GM23338 (cell line): ENCODE measurements around the gene ANKS1B. TPM values are rescaled to one million over a fixed set of nuclear protein-coding genes. Genes with fewer than 3 reads are reported as not detected.

Experiments
- ATAC-seq: fragments of 200-7000 bp; cut with Tn5 transposase; 3 replicates; pipeline ENCODE4 v1.9.1; 2020
- DNase-seq: peaks from one replicate; pipeline ENCODE4 v3.0.0-alpha.2; 2015; ENCODE audit warnings: low spot score
- H2AFZ ChIP-seq: fragments of 200-600 bp; sonication (generic); 2 replicates; pipeline ENCODE4 v1.8.0; 2016; ENCODE audit warnings: antibody characterized with exemption, mild to moderate bottlenecking, moderate library complexity
- H3F3A ChIP-seq: fragments of 200-600 bp; sonication (generic); replicated peaks from 2 replicates; pipeline ENCODE4 v1.8.0; 2017; ENCODE audit warnings: antibody characterized with exemption, mixed run types, low read depth
- H3K27ac ChIP-seq: fragments of 200-600 bp; sonication (generic); 2 replicates; pipeline ENCODE4 v1.6.1; 2016; ENCODE audit warnings: low read depth
- H3K27me3 ChIP-seq: fragments of 200-600 bp; sonication (generic); 2 replicates; pipeline ENCODE4 v1.8.0; 2016; ENCODE audit warnings: mild to moderate bottlenecking, mixed run types, moderate library complexity; ENCODE audit not compliant: insufficient read depth
- H3K36me3 ChIP-seq: fragments of 200-600 bp; sonication (generic); 2 replicates; pipeline ENCODE4 v1.8.0; 2016; ENCODE audit warnings: mild to moderate bottlenecking; ENCODE audit not compliant: insufficient read depth
- H3K4me1 ChIP-seq: fragments of 200-600 bp; sonication (generic); 2 replicates; pipeline ENCODE4 v1.8.0; 2016; ENCODE audit warnings: mild to moderate bottlenecking, moderate library complexity; ENCODE audit not compliant: insufficient read depth
- H3K4me2 ChIP-seq: fragments of 200-600 bp; sonication (generic); 2 replicates; pipeline ENCODE4 v1.7.1; 2017; ENCODE audit warnings: mixed run types
- H3K4me3 ChIP-seq: fragments of 200-600 bp; sonication (generic); 2 replicates; pipeline ENCODE4 v1.6.1; 2016; ENCODE audit warnings: mixed run types
- H3K79me2 ChIP-seq: fragments of 200-600 bp; sonication (generic); replicated peaks from 2 replicates; pipeline ENCODE4 v1.8.0; 2017; ENCODE audit warnings: mild to moderate bottlenecking; ENCODE audit not compliant: insufficient read depth
- H3K9me2 ChIP-seq: fragments of 200-600 bp; sonication (generic); 2 replicates; pipeline ENCODE4 v1.8.0; 2017; ENCODE audit not compliant: insufficient read depth
- H4K20me1 ChIP-seq: fragments of 200-600 bp; sonication (generic); replicated peaks from 2 replicates; pipeline ENCODE4 v1.8.0; 2017; ENCODE audit warnings: mild to moderate bottlenecking; ENCODE audit not compliant: insufficient read depth
- H3K27ac Mint-ChIP-seq: 2 replicates; pipeline ENCODE4 v1.8.0; 2020; ENCODE audit warnings: inconsistent platforms, mild to moderate bottlenecking, moderate library complexity, mixed read lengths
- H3K27me3 Mint-ChIP-seq: 3 replicates; pipeline ENCODE4 v1.8.0; 2022; ENCODE audit warnings: low read depth, mild to moderate bottlenecking, moderate library complexity, mixed read lengths, inconsistent platforms; ENCODE audit not compliant: insufficient read depth, poor library complexity
- H3K36me3 Mint-ChIP-seq: 3 replicates; pipeline ENCODE4 v1.8.0; 2021; ENCODE audit warnings: low read depth, mild to moderate bottlenecking, inconsistent platforms, moderate library complexity, mixed read lengths
- H3K4me1 Mint-ChIP-seq: 3 replicates; pipeline ENCODE4 v1.8.0; 2020; ENCODE audit warnings: mild to moderate bottlenecking, inconsistent platforms, mixed read lengths
- H3K4me3 Mint-ChIP-seq: 3 replicates; pipeline ENCODE4 v1.8.0; 2021; ENCODE audit warnings: moderate library complexity, mild to moderate bottlenecking, inconsistent platforms, mixed read lengths
- H3K9me3 Mint-ChIP-seq: 3 replicates; pipeline ENCODE4 v1.8.0; 2020; ENCODE audit warnings: moderate library complexity, mild to moderate bottlenecking, inconsistent platforms, mixed read lengths
- CREB1 ChIP-seq: fragments of 250-450 bp; sonication (Bioruptor Pico); IDR thresholded peaks from 2 replicates; pipeline ENCODE4 v1.5.0; 2020; ENCODE audit warnings: low read depth, mild to moderate bottlenecking, moderate library complexity
- ETS1 ChIP-seq: IDR thresholded peaks from 2 replicates; pipeline ENCODE4 v1.6.1; 2016; ENCODE audit warnings: antibody characterized with exemption
- EZH2 ChIP-seq: fragments of 200-600 bp; sonication (generic); IDR thresholded peaks from one replicate; pipeline ENCODE4 v1.8.0; 2017; ENCODE audit warnings: antibody characterized with exemption, mild to moderate bottlenecking, low read depth; ENCODE audit not compliant: unreplicated experiment
- EZH2phosphoT487 ChIP-seq: fragments of 200-600 bp; sonication (generic); IDR thresholded peaks from one replicate; pipeline ENCODE4 v1.8.1; 2018; ENCODE audit warnings: antibody characterized with exemption; ENCODE audit not compliant: unreplicated experiment
- JUNB ChIP-seq: IDR thresholded peaks from one replicate; pipeline ENCODE4 v1.6.1; 2016; ENCODE audit warnings: antibody characterized with exemption; ENCODE audit not compliant: unreplicated experiment
- NANOG ChIP-seq: IDR thresholded peaks from 2 replicates; pipeline ENCODE4 v1.6.1; 2016; ENCODE audit warnings: antibody characterized with exemption, borderline replicate concordance
- POLR2AphosphoS5 ChIP-seq: IDR thresholded peaks from 2 replicates; pipeline ENCODE4 v1.6.1; 2016; ENCODE audit warnings: antibody characterized with exemption, low read depth
- REST ChIP-seq: IDR thresholded peaks from one replicate; pipeline ENCODE4 v1.6.1; 2018; ENCODE audit warnings: antibody characterized with exemption; ENCODE audit not compliant: unreplicated experiment
- STAT1 ChIP-seq: IDR thresholded peaks from one replicate; pipeline ENCODE4 v1.6.1; 2016; ENCODE audit warnings: antibody characterized with exemption; ENCODE audit not compliant: unreplicated experiment
- ZNF114 ChIP-seq: fragments of 250-450 bp; sonication (Bioruptor Pico); IDR thresholded peaks from 2 replicates; pipeline ENCODE4 v1.5.0; 2020; ENCODE audit warnings: mild to moderate bottlenecking, moderate library complexity
- ZNF331 ChIP-seq: fragments of 250-450 bp; sonication (Bioruptor Pico); IDR thresholded peaks from 2 replicates; pipeline ENCODE4 v1.5.0; 2020; ENCODE audit warnings: low read depth, mild to moderate bottlenecking, moderate library complexity
- ZNF462 ChIP-seq: fragments of 250-450 bp; sonication (Bioruptor Pico); IDR thresholded peaks from 2 replicates; pipeline ENCODE4 v1.5.0; 2020; ENCODE audit warnings: mild to moderate bottlenecking, moderate library complexity
- polyA plus RNA-seq: library from polyadenylated mRNA; unstranded; fragments of >200 nt; fragmentation: Nextera tagmentation; extraction: Ambion mirVana; gene quantifications from 2 replicates; pipeline ENCODE4 v1.2.1, GENCODE V29; 2016
- total RNA-seq: library from RNA; depleted of rRNA; stranded (reverse); fragments of >200 nt; shearing (Covaris generic); gene quantifications from 2 replicates; pipeline ENCODE4 v1.2.3, GENCODE V29; 2014

ANKS1B gene
- total and polyA plus RNA-seq, 2 experiments from 2014 or later, result 4.3 to 5.8 TPM

- TF ChIP-seq ZNF462 (no peak), JUNB (no peak), EZH2phosphoT487 (no peak), ZNF114 (no peak), EZH2 (no peak), CREB1 (CRISPR knock-in tag) (no peak), NANOG (no peak), STAT1 (no peak)
Observed at GRCh38 chr12:98736352-98737321, 1248.1 kb downstream of the ANKS1B start (continued).

GRCh38 chr12:98735821-98736220, 1248.9 kb downstream of the ANKS1B start:
- Histone ChIP-seq H3K27me3 (no peaks in the 10 kb centered on the region), H3K79me2 (no peaks in the 10 kb centered on the region), H3K4me1 (no peaks in the 10 kb centered on the region), H3K4me3 (no peak overlapping the region), H2AFZ (no peak overlapping the region), H3K36me3 (no peaks in the 10 kb centered on the region), H3K27ac (no peak overlapping the region), H3K9me2 (no peaks in the 10 kb centered on the region), H4K20me1 (no peaks in the 10 kb centered on the region), H3K4me2 (no peak overlapping the region), H3F3A (no peaks in the 10 kb centered on the region)
- Mint-ChIP-seq H3K4me3 (no peak overlapping the region), H3K4me1 (peaks cover 4% of the 10 kb centered on the region), H3K9me3 (no peaks in the 10 kb centered on the region), H3K27ac (no peak overlapping the region), H3K27me3 (peaks cover 5% of the 10 kb centered on the region), H3K36me3 (no peaks in the 10 kb centered on the region)
- DNase-seq (no peak), ATAC-seq (no peak)
- TF ChIP-seq REST (no peak), ETS1 (no peak), EZH2 (no peak), ZNF331 (no peak), CREB1 (CRISPR knock-in tag) (no peak), ZNF114 (no peak), NANOG (no peak), POLR2AphosphoS5 (no peak)
